ENCODE results near the gene SCN4B. TPM values are rescaled to one million over a fixed set of nuclear protein-coding genes. Genes with fewer than 3 reads are reported as not detected.

SCN4B gene
- total and polyA plus RNA-seq, 8 donors = 2.2 to 10.1 (median 7.5) TPM

DNA sequence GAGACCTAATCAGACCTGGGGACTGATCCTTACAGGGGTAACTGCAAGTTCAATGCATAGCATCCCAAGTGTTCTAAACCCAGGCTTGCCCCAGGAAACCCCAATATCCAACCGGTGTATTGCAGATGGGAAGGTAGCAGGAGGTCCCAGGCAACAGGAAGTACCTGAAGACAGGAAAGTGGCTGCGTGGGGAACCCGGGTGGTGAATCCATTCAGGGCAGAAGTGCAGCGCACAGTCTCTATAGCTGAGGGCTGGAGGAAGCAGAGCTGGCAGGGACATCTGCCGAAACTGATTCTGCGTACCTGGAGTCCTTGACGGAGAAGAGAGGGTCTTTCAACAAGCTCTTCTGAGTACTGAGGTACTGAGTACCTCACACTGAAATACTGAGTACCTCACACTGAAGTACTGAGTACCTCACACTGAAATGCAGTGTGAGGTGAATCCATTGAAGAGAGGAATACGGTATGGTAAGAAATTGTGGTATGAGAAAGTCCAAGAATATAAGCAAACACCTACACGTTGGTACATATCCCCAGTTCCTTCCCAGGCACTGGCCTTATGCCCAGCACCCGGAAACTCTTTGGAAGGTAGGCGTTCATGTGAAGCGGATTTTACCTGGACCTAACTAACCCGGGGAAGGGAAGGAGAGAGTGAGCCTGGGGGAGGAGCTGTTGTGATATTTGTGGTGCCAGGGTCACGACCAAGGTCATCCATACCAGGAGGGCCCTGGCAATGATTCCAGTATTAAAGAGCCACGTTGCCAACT, 20.1 kb downstream of the SCN4B start:
- Histone ChIP-seq H3K9me3 (no peaks in the 10 kb centered on the region), H3K27me3 (peaks cover 0 to 21% of the 10 kb centered on the region in 2 donors), H3K4me3 (no peak overlapping the region), H3K27ac (no peak overlapping the region), H3K4me1 (peaks cover 0 to 7% of the 10 kb centered on the region in 2 donors), H3K36me3 (no peaks in the 10 kb centered on the region)
- intact Hi-C loops (cut with DNase I) = no loop called here
- DNase-seq = no peak
- TF ChIP-seq, protein P1, sequence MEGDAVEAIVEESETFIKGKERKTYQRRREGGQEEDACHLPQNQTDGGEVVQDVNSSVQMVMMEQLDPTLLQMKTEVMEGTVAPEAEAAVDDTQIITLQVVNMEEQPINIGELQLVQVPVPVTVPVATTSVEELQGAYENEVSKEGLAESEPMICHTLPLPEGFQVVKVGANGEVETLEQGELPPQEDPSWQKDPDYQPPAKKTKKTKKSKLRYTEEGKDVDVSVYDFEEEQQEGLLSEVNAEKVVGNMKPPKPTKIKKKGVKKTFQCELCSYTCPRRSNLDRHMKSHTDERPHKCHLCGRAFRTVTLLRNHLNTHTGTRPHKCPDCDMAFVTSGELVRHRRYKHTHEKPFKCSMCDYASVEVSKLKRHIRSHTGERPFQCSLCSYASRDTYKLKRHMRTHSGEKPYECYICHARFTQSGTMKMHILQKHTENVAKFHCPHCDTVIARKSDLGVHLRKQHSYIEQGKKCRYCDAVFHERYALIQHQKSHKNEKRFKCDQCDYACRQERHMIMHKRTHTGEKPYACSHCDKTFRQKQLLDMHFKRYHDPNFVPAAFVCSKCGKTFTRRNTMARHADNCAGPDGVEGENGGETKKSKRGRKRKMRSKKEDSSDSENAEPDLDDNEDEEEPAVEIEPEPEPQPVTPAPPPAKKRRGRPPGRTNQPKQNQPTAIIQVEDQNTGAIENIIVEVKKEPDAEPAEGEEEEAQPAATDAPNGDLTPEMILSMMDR (IDR thresholded peaks at IDR 0.05) = no peak
- ATAC-seq = no peak

DNA sequence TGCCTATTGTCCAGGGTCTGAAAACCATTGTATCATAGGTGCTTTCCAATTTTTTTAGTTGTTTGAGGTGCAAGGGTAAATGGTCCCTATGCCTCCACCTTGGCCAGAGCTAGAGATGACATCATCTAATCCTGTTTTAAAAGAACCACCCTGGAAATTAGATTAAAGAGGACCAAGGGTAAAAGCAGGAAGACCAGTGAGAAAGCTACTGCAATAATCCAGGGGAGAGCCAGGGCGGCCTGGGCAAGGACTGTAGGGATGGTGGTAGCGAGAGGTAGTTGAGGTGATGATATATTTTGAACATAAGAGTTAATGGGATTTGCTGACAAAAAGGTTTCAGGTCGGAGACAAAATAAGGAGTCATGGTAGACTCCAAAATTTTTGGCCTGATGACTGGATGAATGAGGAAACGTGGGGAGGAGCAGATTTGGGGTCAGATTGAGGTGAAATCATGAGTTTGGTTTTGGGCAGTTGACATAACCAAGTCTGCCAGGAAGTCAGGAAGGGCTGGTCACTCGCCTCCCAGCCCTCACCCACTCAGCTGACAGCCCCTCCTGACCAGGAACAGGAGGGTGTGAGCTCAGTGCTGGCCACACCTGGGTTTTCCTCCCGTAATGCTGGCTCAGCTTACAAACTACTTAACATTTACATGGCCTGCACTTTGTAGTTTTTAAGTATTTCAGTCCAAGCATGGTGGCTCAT, 23.0 kb downstream of the SCN4B start:
- intact Hi-C loops (cut with DNase I) = no loop called here
- ATAC-seq = peak; percentile 52

GRCh38 chr11:118128721-118129470, 23.7 kb downstream of the SCN4B start:
- TF ChIP-seq, protein P1 (IDR thresholded peaks at IDR 0.05) = no peak
- Histone ChIP-seq H3K27ac (no peak overlapping the region), H3K36me3 (no peaks in the 10 kb centered on the region), H3K4me1 (peaks cover 0 to 7% of the 10 kb centered on the region in 2 donors), H3K4me3 (no peak overlapping the region), H3K9me3 (no peaks in the 10 kb centered on the region), H3K27me3 (peaks cover 0 to 8% of the 10 kb centered on the region in 2 donors)
- ATAC-seq = peak; percentile 60
- DNase-seq = no peak
- intact Hi-C loops (cut with DNase I) = no loop called here

More for the DNA sequence above, 23.0 kb downstream of the SCN4B start:
- Histone ChIP-seq H3K27me3 (peaks cover 0 to 8% of the 10 kb centered on the region in 2 donors), H3K36me3 (no peaks in the 10 kb centered on the region), H3K9me3 (no peaks in the 10 kb centered on the region), H3K4me1 (peaks cover 0 to 7% of the 10 kb centered on the region in 2 donors), H3K27ac (no peak overlapping the region), H3K4me3 (no peak overlapping the region)
- DNase-seq = no peak
- TF ChIP-seq, protein P1 (IDR thresholded peaks at IDR 0.05) = no peak

DNA sequence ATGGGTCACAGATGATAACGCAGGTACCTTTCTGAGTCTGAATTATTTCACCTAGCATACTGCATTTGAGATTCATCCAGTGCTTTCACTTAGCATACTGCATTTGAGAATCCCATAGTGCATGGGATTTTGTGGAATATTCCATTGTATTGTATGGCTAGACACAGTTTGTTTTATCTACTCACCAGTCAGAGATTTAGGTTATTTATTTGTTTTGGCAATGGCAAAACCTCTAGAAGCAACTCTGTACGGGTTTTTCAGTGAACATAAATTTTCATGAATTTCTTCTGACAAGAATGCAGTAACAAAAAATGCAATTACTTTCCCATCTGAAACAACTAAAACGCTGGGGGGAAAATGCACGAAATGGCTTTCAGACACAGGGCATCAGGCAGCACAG, 24.3 kb downstream of the SCN4B start:
- TF ChIP-seq, protein P1 (IDR thresholded peaks at IDR 0.05) = no peak
- H3K36me3 ChIP-seq = no peaks in the 10 kb centered on the region
- H3K27me3 ChIP-seq = peaks cover 0 to 8% of the 10 kb centered on the region in 2 donors
- H3K4me1 ChIP-seq = peaks cover 0 to 7% of the 10 kb centered on the region in 2 donors
- DNase-seq (no peak), ATAC-seq (no peak)
- H3K27ac ChIP-seq = no peak overlapping the region
- intact Hi-C loops (cut with DNase I) = no loop called here
- H3K4me3 ChIP-seq = no peak overlapping the region
- H3K9me3 ChIP-seq = no peaks in the 10 kb centered on the region
